NCI-H1417 (cell line): ENCODE data around the gene CFAP157.

Experiments
- DNase-seq, 3 experiments: peaks; one replicate each; lab custom pipeline; 2025; lab: John Stamatoyannopoulos, UW

The CFAP157 gene

DNA sequence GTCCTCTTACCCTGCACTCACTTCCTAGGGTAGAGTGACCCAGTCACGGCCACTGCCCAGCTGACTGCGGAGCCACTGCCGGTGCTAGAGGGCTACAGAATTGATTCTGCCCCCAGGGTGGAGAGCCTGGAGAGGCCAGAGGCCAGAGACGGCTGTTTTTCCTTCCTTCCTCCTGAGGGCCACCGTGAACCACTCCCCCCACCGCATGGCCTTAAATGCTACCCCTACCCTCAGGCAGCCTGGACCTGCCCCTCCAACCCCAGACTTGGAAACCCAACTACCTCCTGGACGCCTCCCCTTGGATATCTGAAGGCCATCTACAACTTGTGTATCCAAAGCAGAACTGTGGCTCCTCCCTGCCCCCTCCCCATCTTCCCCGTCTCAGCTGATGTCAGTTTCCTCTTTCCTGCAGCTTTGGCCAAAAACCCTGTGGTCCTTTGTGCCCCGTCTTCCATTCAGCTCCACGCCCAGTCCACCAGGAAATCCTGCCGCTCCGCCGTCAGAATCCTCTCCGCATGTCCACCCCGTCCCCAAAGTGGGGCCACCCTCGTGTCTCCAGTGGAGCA lies 55.4 kb downstream of the CFAP157 start:
- no peak for DNase-seq

- DNase-seq = no peak
These were observed 57.2 kb downstream of the CFAP157 start for GRCh38 chr9:127763918-127764384.

DNA sequence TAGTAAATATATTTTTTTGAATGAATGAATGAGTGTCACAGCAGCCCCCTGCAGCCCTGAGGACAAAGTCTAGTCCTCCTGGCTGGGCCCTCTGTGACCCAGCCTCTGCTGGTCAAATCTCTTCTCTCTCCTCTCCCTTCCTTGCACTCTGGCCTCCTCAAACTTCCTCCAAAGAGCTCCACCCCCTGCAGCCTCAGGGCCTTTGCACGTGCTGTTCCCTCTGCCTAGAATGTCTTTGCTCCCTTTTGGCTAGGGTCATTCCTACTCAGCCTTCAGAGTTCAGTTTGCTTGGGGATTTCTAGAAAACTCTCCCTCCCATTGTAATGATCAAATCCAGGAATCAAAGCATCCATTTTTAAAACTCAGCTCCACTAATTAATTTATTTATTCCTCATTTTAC lies 58.6 kb downstream of the CFAP157 start:
- no peak for DNase-seq
